SK-MEL-5 (cell line): ENCODE measurements around the gene RETREG1. TPM values are rescaled to one million over a fixed set of nuclear protein-coding genes. Genes with fewer than 3 reads are reported as not detected.
"Not testable (repeated sequence)": the region's sequence is repeated elsewhere in the genome, so short reads cannot be mapped to it uniquely, and the experiment has no call there.

Source experiments
- DNase-seq: peaks from one replicate; pipeline ENCODE4 v3.0.0-alpha.2; 2016; ENCODE audit warnings: low read depth, low spot score
- in situ Hi-C: cut with HindIII; loops from 2 replicates; pipeline ENCODE4 v1.10.0; 2016; ENCODE audit warnings: low sequenced_read_pairs, high pct_unique_total_duplicates, low pct_unique_long_range_greater_than_20kb
- total RNA-seq: library from RNA; depleted of rRNA; stranded (reverse); fragments of >200 nt; shearing (Covaris generic); gene quantifications from 2 replicates; pipeline ENCODE4 v1.2.3, GENCODE V29; 2014

RETREG1 gene
- total RNA-seq, 1 experiment from 2014 or later: 47.9 TPM

DNA sequence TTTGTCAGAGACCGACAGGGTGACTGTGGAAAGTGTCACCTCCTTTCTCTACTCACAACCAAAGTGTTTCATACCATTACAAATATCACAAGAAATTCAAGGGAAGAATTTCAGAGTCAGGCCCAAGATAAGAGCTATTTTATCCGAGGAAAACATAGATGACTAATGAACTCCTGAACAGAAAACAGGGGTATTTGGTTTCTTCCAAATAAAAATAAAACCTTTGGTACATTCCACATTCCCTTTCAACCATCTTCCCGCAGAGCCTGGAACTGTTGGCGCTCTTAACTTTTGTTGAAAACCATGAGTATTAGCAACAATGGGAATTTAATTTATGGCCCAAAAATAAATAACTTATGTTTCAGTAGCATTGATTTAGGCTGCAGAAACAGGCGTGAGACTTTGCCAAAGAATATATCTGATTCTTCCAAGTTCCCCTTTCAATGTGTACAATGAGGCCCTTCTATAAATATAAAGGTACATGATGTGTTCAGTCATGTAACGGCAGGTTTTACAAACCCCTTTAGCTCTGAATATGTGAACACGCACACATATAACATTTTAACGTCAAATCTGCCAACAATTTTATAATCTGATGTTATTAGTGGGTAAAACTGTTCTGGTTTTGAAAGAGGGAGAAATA is 69.5 kb downstream of the RETREG1 start:
- in situ Hi-C loops: no loop called here
- DNase-seq: no peak

DNA sequence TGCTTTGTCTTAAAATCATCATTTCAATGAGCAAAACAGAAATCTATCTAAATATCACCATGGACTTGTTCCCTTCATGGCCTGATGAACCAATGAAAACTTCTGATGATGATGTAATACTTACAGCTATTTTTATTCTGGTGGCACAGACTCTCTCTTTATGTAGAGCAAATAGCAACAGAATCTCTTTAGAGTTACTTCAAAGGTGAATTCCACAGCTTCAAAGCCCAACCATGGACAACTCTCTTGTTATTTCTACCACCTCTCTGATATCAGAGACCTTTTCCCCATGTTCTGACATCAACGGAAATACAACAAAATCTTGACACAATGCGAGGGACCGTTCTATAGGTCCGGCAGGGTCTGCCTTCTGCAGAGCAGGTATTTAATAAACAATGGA is 70.1 kb downstream of the RETREG1 start:
- no peak for DNase-seq
- in situ Hi-C loops: no loop called here

DNA sequence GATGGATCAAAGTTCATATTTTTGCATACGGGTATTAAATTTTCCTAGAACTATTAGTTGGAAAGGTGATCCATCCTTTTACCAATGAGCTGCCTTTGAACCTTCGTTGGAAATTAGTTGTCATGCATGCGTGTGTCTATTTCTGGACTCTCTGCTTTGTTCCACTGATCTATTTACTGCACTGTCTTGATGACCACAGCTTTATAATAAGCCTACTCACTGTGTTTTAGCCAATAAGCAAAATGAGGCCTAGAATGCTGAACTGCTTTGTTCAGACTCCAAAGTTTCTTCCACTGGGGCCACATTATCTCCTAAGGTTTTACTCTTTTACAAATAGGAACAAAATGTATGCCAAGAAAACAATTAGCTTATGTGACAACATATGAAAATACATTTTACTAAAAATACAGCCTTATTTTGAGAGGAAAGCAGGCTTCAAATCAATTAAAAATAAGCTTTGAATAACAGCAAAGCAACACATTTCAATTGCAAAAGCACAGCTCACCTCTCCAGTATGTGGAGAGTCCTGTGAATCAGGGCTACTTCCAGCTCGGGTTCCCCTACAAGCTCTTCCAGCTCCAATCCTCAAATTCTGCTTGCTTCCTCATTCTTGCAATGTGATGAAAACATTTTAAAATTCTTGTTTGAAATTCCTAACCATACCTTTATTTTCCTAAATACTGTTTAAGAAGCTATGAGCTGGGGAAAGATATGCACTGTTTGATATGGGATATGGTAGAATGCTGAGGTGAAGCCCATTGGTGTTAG is 72.0 kb downstream of the RETREG1 start:
- in situ Hi-C loops: no loop called here
- no peak for DNase-seq

DNA sequence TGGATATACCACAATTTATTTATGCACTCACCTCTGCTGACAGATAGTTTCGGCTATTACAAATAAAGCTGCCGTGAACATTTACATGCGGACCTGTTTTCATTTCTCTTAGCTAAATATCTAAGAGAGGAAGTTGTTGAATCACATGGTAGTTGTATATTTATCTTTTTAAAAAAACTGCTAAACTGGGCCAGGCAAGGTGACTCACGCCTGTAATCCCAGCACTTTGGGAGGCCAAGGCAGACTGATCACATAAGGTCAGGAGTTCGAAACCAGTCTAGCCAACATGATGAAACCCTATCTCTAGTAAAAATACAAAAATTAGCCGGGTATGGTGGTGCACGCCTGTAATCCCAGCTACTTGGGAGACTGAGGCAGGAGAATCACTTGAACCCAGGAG is 73.6 kb downstream of the RETREG1 start:
- in situ Hi-C loops: not testable (repeated sequence)

DNA sequence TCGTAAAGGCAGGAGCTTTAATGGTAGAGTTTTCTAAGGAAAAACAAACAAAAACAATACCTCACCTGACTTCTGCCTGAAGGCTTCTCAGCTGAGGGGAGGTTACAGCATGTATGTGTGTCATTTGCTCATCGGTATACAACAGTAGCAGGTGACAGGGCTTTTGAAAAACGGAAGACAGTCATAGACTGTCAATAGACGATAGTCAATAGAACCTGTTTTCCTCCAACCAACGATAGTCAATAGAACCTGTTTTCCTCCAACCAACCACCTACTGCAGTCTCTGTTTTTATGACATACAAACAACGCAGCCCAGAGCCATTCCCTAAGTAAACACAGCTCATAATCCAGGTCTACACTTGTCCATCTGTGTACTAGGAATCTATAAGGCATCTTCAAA is 74.6 kb downstream of the RETREG1 start:
- in situ Hi-C loops: no loop called here
- DNase-seq: no peak

More for the DNA sequence above, 73.6 kb downstream of the RETREG1 start:
- DNase-seq: not testable (repeated sequence)

DNA sequence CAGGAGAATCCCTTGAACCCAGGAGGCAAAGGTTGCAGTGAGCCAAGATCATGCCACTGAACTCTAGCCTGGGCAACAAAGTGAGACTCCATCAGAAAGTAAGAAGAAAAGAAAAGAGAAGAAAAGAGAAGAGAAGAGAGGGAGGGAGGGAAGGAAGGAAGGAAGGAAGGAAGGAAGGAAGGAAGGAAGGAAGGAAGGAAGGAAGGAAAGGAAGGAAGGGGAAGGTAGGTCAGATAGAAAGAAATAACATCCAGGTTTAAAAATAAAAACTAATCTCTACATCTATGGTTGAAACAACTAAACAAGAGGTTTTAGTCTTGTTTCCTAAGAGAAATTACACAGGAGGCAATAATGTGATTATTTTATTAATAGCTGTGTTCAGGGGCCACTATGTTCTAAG is 75.2 kb downstream of the RETREG1 start:
- in situ Hi-C loops, DNase-seq: not testable (repeated sequence)

DNA sequence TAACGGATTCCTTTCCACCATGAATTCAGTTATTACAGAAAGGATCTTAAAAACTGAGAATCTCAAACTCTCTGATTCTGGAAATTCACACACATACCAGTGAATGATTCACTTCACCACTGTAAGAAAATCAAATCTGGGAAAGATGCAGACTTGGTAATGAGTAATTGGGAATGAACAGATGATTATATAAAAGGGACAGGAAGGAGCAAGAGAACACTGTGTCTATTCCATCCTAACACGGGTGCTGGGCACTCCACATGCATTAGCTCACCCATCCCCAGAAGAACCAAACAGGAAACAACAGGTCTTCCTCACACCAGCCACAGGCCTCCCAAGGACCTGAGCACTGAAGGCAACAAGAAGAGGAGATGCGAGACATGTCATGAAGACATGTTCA is 76.4 kb downstream of the RETREG1 start:
- in situ Hi-C loops: no loop called here
- no peak for DNase-seq

DNA sequence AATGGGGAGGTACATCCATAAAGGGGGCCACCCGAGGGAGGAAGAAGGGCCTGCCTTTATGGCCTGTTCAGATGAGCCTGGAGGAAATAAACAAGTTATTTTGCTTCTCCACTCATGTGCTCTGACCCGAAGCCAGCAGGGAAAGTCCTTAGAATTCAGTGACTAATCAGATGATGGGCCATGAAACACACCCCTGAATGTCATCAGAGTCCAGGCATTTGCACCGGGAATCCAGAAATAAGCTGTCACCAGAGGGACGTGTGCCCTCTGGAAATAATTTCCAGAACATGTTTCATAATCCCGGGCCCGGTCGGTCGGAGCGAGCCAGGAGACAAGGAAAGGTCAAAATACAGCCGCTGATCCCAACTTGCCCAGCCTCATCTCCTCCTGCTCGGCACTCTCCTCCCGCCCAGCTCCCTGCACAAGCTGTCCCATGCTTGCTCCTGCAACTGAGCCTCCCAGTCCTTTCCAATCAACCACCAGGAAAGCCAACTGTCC is 77.6 kb downstream of the RETREG1 start:
- no peak for DNase-seq
- in situ Hi-C loops: no loop called here

DNA sequence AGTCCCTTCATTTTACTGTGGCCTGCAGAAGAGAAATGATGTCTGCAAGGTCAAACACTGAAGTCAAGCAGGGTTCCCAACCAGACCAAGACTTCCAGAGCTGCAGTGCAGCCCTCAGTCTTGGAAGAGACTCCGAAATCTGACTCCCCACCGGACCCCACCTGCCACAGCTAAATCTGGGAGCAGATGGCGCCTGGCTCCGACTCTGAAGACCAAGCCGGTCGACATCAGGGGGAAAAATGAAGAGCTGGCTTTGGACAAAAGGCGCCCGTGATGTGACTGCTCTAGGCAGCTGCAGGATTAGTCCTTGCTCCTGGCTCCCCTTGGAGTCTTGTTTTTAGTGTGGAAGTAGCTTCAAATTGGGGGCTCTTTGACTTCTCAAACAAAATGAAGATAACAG is 78.8 kb downstream of the RETREG1 start:
- in situ Hi-C loops: no loop called here
- DNase-seq: no peak

DNA sequence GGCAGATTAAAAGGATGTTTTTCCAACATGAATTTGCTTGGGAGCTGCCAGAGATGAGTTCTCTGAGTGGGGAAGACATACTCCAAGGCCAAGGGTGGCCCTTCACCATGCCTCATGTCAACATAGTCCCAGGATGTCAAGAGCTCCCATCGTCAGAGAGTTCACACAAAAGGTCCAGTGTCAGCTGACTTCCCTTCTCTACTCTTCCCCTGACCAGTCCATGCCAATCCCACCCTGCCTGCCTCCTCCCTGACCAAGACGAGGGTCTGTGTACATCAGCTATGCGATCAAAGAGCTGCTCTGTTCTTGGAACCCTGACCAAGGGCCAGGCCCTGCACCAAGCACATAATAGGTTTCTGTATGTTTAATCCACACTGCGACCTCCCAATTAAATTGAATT is 80.0 kb downstream of the RETREG1 start:
- in situ Hi-C loops: no loop called here
- DNase-seq: no peak

GRCh38 chr5:16536246-16536645 is 80.6 kb downstream of the RETREG1 start:
- in situ Hi-C loops: no loop called here

GRCh38 chr5:16534280-16534679 is 82.5 kb downstream of the RETREG1 start:
- in situ Hi-C loops: no loop called here
- no peak for DNase-seq

More at GRCh38 chr5:16536246-16536645, 80.6 kb downstream of the RETREG1 start:
- DNase-seq: no peak

GRCh38 chr5:16531063-16531648 is 85.6 kb downstream of the RETREG1 start:
- in situ Hi-C loops: no loop called here
- DNase-seq: no peak

DNA sequence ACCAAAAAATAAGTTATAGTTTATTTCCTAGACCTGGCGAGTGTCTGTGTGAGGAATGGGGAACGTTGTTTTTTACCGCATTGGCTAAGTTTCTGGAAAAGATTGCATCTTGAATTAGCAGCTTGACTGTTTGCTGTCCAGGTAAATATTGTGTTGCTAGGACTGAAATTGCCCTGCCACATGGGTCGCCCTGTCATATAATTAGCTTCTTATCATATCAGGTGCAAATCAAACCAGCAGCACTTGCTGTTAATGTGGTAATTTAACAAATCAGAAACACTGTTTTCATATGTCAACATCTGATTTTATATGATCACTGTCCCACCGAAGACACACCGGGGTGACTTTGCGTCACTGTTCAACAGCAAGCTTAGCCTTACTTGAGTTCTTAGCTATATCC is 87.5 kb downstream of the RETREG1 start:
- in situ Hi-C loops: no loop called here
- DNase-seq: no peak

GRCh38 chr5:16528382-16529110 is 88.3 kb downstream of the RETREG1 start:
- in situ Hi-C loops: no loop called here
- DNase-seq: no peak

GRCh38 chr5:16525651-16526050 is 91.1 kb downstream of the RETREG1 start:
- in situ Hi-C loops: no loop called here
- no peak for DNase-seq

- in situ Hi-C loops: no loop called here
- no peak for DNase-seq
Measured at GRCh38 chr5:16524286-16524685, 92.5 kb downstream of the RETREG1 start.
